SU-DHL-6 (cell line): ENCODE measurements around the gene EMP3.

Experiments used
- CTCF ChIP-seq: fragments of 200-600 bp; sonication (generic); IDR thresholded peaks from one replicate; pipeline ENCODE4 v1.5.1; 2017; ENCODE audit warnings: antibody characterized with exemption, mild to moderate bottlenecking, low read length, moderate library complexity; ENCODE audit not compliant: insufficient read depth, poor library complexity, severe bottlenecking
- EZH2phosphoT487 ChIP-seq: fragments of 200-600 bp; sonication (generic), shearing (Covaris generic); conservative IDR thresholded peaks from 2 replicates; pipeline ENCODE4 v1.6.1; 2018; ENCODE audit warnings: mild to moderate bottlenecking, antibody characterized with exemption, low read length, moderate library complexity, mixed read lengths

GRCh38 chr19:48342841-48343540, 17.6 kb downstream of the EMP3 start:
- TF ChIP-seq CTCF (no peak), EZH2phosphoT487 (no peak)
